Measurements from ENCODE around the gene CDH15.

The CDH15 gene

GRCh38 chr16:89169778-89170177, 1.8 kb upstream of the CDH15 start:
- TF ChIP-seq USF1 (IDR thresholded peaks at IDR 0.05) (no peak), RAD21 (IDR thresholded peaks at IDR 0.05; ENCODE audit: low read depth) (no peak), EGR1 (IDR thresholded peaks at IDR 0.05) (no peak), NFIC (IDR thresholded peaks at IDR 0.05) (no peak), EP300 (IDR thresholded peaks at IDR 0.05; ENCODE audit: borderline replicate concordance) (no peak), REST (IDR thresholded peaks at IDR 0.05; ENCODE audit: low read depth) (no peak), TAF1 (IDR thresholded peaks at IDR 0.05; ENCODE audit: low read depth) (no peak), TEAD4 (IDR thresholded peaks at IDR 0.05) (no peak), TCF12 (IDR thresholded peaks at IDR 0.05; ENCODE audit: low read depth) (no peak), ZBTB7A (IDR thresholded peaks at IDR 0.05; ENCODE audit: low read depth) (no peak), MAX (IDR thresholded peaks at IDR 0.05) (no peak), CEBPB (IDR thresholded peaks at IDR 0.05) (no peak), FOXM1 (IDR thresholded peaks at IDR 0.05; ENCODE audit: borderline replicate concordance, low read depth) (no peak)

- TF ChIP-seq TCF12 (IDR thresholded peaks at IDR 0.05; ENCODE audit: low read depth) (no peak), MAX (IDR thresholded peaks at IDR 0.05) (peak; percentile 25; the same call in 1 of the 2 replicates), REST (IDR thresholded peaks at IDR 0.05; ENCODE audit: low read depth) (no peak), YY1 (IDR thresholded peaks at IDR 0.05; ENCODE audit: low read depth) (no peak), RAD21 (IDR thresholded peaks at IDR 0.05; ENCODE audit: low read depth) (no peak), USF1 (IDR thresholded peaks at IDR 0.05) (no peak), EGR1 (IDR thresholded peaks at IDR 0.05) (no peak), EP300 (IDR thresholded peaks at IDR 0.05; ENCODE audit: borderline replicate concordance) (no peak)
Measured at GRCh38 chr16:89170346-89171215, 967 bp upstream of the CDH15 start.

GRCh38 chr16:89172171-89172527, 601 bp downstream of the CDH15 start:
- no peak for TF ChIP-seq EP300 (IDR thresholded peaks at IDR 0.05; ENCODE audit: borderline replicate concordance)
- TF ChIP-seq CEBPB (IDR thresholded peaks at IDR 0.05), result no peak
- TF ChIP-seq FOXM1 (IDR thresholded peaks at IDR 0.05; ENCODE audit: borderline replicate concordance, low read depth), result no peak
- no peak for TF ChIP-seq REST (IDR thresholded peaks at IDR 0.05; ENCODE audit: low read depth)
- no peak for TF ChIP-seq NFIC (IDR thresholded peaks at IDR 0.05)
- TF ChIP-seq TCF12 (IDR thresholded peaks at IDR 0.05; ENCODE audit: low read depth), result no peak
- no peak for TF ChIP-seq CREB1 (IDR thresholded peaks at IDR 0.05; ENCODE audit: low read depth)
- no peak for TF ChIP-seq RAD21 (IDR thresholded peaks at IDR 0.05; ENCODE audit: low read depth)

- no peak for TF ChIP-seq USF1 (IDR thresholded peaks at IDR 0.05)
- TF ChIP-seq NFIC (IDR thresholded peaks at IDR 0.05), result no peak
- no peak for TF ChIP-seq EGR1 (IDR thresholded peaks at IDR 0.05)
- no peak for TF ChIP-seq YY1 (IDR thresholded peaks at IDR 0.05; ENCODE audit: low read depth)
- TF ChIP-seq TAF1 (IDR thresholded peaks at IDR 0.05; ENCODE audit: low read depth), result no peak
- TF ChIP-seq EP300 (IDR thresholded peaks at IDR 0.05; ENCODE audit: borderline replicate concordance), result no peak
- TF ChIP-seq TCF12 (IDR thresholded peaks at IDR 0.05; ENCODE audit: low read depth), result no peak
- no peak for TF ChIP-seq TEAD4 (IDR thresholded peaks at IDR 0.05)
- no peak for TF ChIP-seq ZBTB7A (IDR thresholded peaks at IDR 0.05; ENCODE audit: low read depth)
- TF ChIP-seq CREB1 (IDR thresholded peaks at IDR 0.05; ENCODE audit: low read depth), result no peak
- no peak for TF ChIP-seq FOXM1 (IDR thresholded peaks at IDR 0.05; ENCODE audit: borderline replicate concordance, low read depth)
Measured at GRCh38 chr16:89172528-89173173, 1.1 kb downstream of the CDH15 start.
